ENCODE results near the gene C17orf67. TPM values are rescaled to one million over a fixed set of nuclear protein-coding genes. Genes with fewer than 3 reads are reported as not detected.

Gene C17orf67
- total and polyA plus RNA-seq, 2 experiments from 2014 or later, result 0.27 to 0.73 TPM

- Histone ChIP-seq H3K27me3 (peaks cover 6% of the 10 kb centered on the region), H3K9me2 (replicated peaks; ENCODE audit: insufficient read depth) (no peaks in the 10 kb centered on the region), H3K79me2 (no peaks in the 10 kb centered on the region), H3K4me1 (ENCODE audit: insufficient read depth) (no peaks in the 10 kb centered on the region), H3K4me3 (no peak overlapping the region), H4K20me1 (ENCODE audit: insufficient read depth, poor library complexity, severe bottlenecking) (no peaks in the 10 kb centered on the region), H3K4me2 (no peak overlapping the region), H3K27ac (no peak overlapping the region), H3K9me3 (ENCODE audit: low read depth) (no peaks in the 10 kb centered on the region), H2AFZ (no peak overlapping the region), H3K36me3 (replicated peaks; ENCODE audit: insufficient read depth, low read depth) (no peaks in the 10 kb centered on the region)
- DNase-seq (ENCODE audit: low spot score), result no peak
- 84% methylated on average over 5 of the region's 5 CpGs for WGBS (ENCODE audit: low lambda C conversion rate, missing lambda C conversion rate)
- TF ChIP-seq EZH2phosphoT487 (IDR thresholded peaks at IDR 0.05; ENCODE audit: low read depth, severe bottlenecking, unreplicated experiment), result no peak
- no peak for TF ChIP-seq CTCF (IDR thresholded peaks at IDR 0.05; ENCODE audit: poor library complexity)
- no peak for TF ChIP-seq EZH2 (IDR thresholded peaks at IDR 0.05; ENCODE audit: borderline replicate concordance)
These were observed 38.4 kb downstream of the C17orf67 start for GRCh38 chr17:56795221-56795865.

GRCh38 chr17:56793957-56794356 lies 39.8 kb downstream of the C17orf67 start:
- TF ChIP-seq EZH2phosphoT487 (IDR thresholded peaks at IDR 0.05; ENCODE audit: low read depth, severe bottlenecking, unreplicated experiment) (no peak), EZH2 (IDR thresholded peaks at IDR 0.05; ENCODE audit: borderline replicate concordance) (no peak), CTCF (IDR thresholded peaks at IDR 0.05; ENCODE audit: poor library complexity) (no peak)
- H4K20me1 ChIP-seq (ENCODE audit: insufficient read depth, poor library complexity, severe bottlenecking), result no peaks in the 10 kb centered on the region
- H3K27me3 ChIP-seq, result peaks cover 6% of the 10 kb centered on the region
- no peak overlapping the region for H3K4me3 ChIP-seq
- H3K27ac ChIP-seq, result no peak overlapping the region
- H3K9me2 ChIP-seq (replicated peaks; ENCODE audit: insufficient read depth), result no peaks in the 10 kb centered on the region
- no peak overlapping the region for H3K4me2 ChIP-seq
- no peaks in the 10 kb centered on the region for H3K4me1 ChIP-seq (ENCODE audit: insufficient read depth)
- H2AFZ ChIP-seq, result no peak overlapping the region
- no peaks in the 10 kb centered on the region for H3K9me3 ChIP-seq (ENCODE audit: low read depth)
- WGBS (ENCODE audit: low lambda C conversion rate, missing lambda C conversion rate), result 39% methylated on average over 3 of the region's 3 CpGs
- no peaks in the 10 kb centered on the region for H3K36me3 ChIP-seq (replicated peaks; ENCODE audit: insufficient read depth, low read depth)
- H3K79me2 ChIP-seq, result no peaks in the 10 kb centered on the region
- DNase-seq (ENCODE audit: low spot score), result no peak

- Histone ChIP-seq H3K9me3 (ENCODE audit: low read depth) (no peaks in the 10 kb centered on the region), H3K36me3 (replicated peaks; ENCODE audit: insufficient read depth, low read depth) (no peaks in the 10 kb centered on the region), H3K4me1 (ENCODE audit: insufficient read depth) (no peaks in the 10 kb centered on the region), H3K4me3 (no peak overlapping the region), H3K4me2 (no peak overlapping the region), H3K27me3 (peaks cover 6% of the 10 kb centered on the region), H3K79me2 (no peaks in the 10 kb centered on the region), H3K9me2 (replicated peaks; ENCODE audit: insufficient read depth) (no peaks in the 10 kb centered on the region), H2AFZ (no peak overlapping the region), H4K20me1 (ENCODE audit: insufficient read depth, poor library complexity, severe bottlenecking) (no peaks in the 10 kb centered on the region), H3K27ac (no peak overlapping the region)
- no peak for DNase-seq (ENCODE audit: low spot score)
- TF ChIP-seq EZH2 (IDR thresholded peaks at IDR 0.05; ENCODE audit: borderline replicate concordance), result no peak
- TF ChIP-seq EZH2phosphoT487 (IDR thresholded peaks at IDR 0.05; ENCODE audit: low read depth, severe bottlenecking, unreplicated experiment), result no peak
- no peak for TF ChIP-seq CTCF (IDR thresholded peaks at IDR 0.05; ENCODE audit: poor library complexity)
These were observed 40.2 kb downstream of the C17orf67 start for GRCh38 chr17:56793531-56793930.
